Testis (tissue), 3 donors: ENCODE measurements around the gene ST7. TPM values are rescaled to one million over a fixed set of nuclear protein-coding genes. Genes with fewer than 3 reads are reported as not detected.

ENCODE experiments used
- DNase-seq: peaks from one replicate; pipeline ENCODE4 v3.0.0-alpha.2; 2019
- H3K27ac ChIP-seq, 2 donors: fragments of 200-600 bp; sonication (generic); one replicate each; pipeline ENCODE4 v1.5.1; 2019
- H3K27me3 ChIP-seq: fragments of 200-600 bp; sonication (generic); one replicate; pipeline ENCODE4 v1.5.1; 2019
- H3K36me3 ChIP-seq: fragments of 200-600 bp; sonication (generic); one replicate; pipeline ENCODE4 v1.5.1; 2017; ENCODE audit warnings: low read depth; ENCODE audit errors: missing control alignments
- H3K4me1 ChIP-seq: fragments of 200-600 bp; sonication (generic); one replicate; pipeline ENCODE4 v1.5.1; 2019
- H3K4me3 ChIP-seq, 2 donors: fragments of 200-600 bp; sonication (generic); one replicate each; pipeline ENCODE4 v1.5.1; 2017 to 2019
- H3K9me3 ChIP-seq: fragments of 200-600 bp; sonication (generic); one replicate; pipeline ENCODE4 v1.5.1; 2017
- POLR2A ChIP-seq: fragments of 450-650 bp; IDR thresholded peaks from one replicate; pipeline ENCODE4 v1.6.1; 2017; ENCODE audit warnings: antibody characterized with exemption, mild to moderate bottlenecking, moderate library complexity
- WGBS, 2 donors: methylation state at CpG; one replicate each; pipeline ENCODE4 v1.1.5; 2018; 5-methylcytosine and 5-hydroxymethylcytosine counted together
- intact Hi-C: fragments of 100-400 bp; cut with DNase I; formaldehyde crosslinking; loops from one replicate; pipeline ENCODE4 v1.15.1; 2023; ENCODE audit warnings: low total_unique reads
- polyA plus RNA-seq: library from polyadenylated mRNA; stranded (reverse); fragments of 350-450 nt; fragmentation: Illumina TruSeq; extraction: RNeasy Lipid Tissue Mini Kit (QIAGEN cat#74804); gene quantifications from one replicate; pipeline ENCODE4 v1.2.3, GENCODE V29; 2014; ENCODE audit warnings: low read depth, low replicate concordance; ENCODE audit not compliant: insufficient read depth
- total RNA-seq, 2 donors: library from RNA; depleted of rRNA; stranded (reverse); fragments of >200 nt; gene quantifications; one replicate each; pipeline ENCODE4 v1.2.3, GENCODE V29; 2016
- TF ChIP-seq, protein P1 (sequence below), 3 experiments: fragments of 450-650 bp in 2 of 3; fragments of 200-600 bp in 1 of 3; sonication (generic) in 1 of 3; IDR thresholded peaks; one replicate each; pipeline ENCODE4 v1.5.1; 2016 to 2019; ENCODE audit warnings: antibody characterized with exemption in 3 of 3, mild to moderate bottlenecking in 2 of 3, moderate library complexity in 1 of 3

The ST7 gene
- total and polyA plus RNA-seq, 3 donors from 2014 or later, result 15.9 to 25.3 (median 23.2) TPM

- TF ChIP-seq, protein P1, sequence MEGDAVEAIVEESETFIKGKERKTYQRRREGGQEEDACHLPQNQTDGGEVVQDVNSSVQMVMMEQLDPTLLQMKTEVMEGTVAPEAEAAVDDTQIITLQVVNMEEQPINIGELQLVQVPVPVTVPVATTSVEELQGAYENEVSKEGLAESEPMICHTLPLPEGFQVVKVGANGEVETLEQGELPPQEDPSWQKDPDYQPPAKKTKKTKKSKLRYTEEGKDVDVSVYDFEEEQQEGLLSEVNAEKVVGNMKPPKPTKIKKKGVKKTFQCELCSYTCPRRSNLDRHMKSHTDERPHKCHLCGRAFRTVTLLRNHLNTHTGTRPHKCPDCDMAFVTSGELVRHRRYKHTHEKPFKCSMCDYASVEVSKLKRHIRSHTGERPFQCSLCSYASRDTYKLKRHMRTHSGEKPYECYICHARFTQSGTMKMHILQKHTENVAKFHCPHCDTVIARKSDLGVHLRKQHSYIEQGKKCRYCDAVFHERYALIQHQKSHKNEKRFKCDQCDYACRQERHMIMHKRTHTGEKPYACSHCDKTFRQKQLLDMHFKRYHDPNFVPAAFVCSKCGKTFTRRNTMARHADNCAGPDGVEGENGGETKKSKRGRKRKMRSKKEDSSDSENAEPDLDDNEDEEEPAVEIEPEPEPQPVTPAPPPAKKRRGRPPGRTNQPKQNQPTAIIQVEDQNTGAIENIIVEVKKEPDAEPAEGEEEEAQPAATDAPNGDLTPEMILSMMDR (IDR thresholded peaks at IDR 0.05), result no peak
- TF ChIP-seq POLR2A, result no peak
- no peak overlapping the region for H3K4me3 ChIP-seq
- DNase-seq, result no peak
- intact Hi-C loops, result no loop called here
- H3K27me3 ChIP-seq, result no peaks in the 10 kb centered on the region
- no peaks in the 10 kb centered on the region for H3K4me1 ChIP-seq
- no peaks in the 10 kb centered on the region for H3K36me3 ChIP-seq
- no peak overlapping the region for H3K27ac ChIP-seq
- 63 to 74% methylated on average over 1 of the region's 1 CpG for WGBS, 2 donors
- no peaks in the 10 kb centered on the region for H3K9me3 ChIP-seq
Measured at GRCh38 chr7:117032810-117033209, 79.5 kb downstream of the ST7 start.

DNA sequence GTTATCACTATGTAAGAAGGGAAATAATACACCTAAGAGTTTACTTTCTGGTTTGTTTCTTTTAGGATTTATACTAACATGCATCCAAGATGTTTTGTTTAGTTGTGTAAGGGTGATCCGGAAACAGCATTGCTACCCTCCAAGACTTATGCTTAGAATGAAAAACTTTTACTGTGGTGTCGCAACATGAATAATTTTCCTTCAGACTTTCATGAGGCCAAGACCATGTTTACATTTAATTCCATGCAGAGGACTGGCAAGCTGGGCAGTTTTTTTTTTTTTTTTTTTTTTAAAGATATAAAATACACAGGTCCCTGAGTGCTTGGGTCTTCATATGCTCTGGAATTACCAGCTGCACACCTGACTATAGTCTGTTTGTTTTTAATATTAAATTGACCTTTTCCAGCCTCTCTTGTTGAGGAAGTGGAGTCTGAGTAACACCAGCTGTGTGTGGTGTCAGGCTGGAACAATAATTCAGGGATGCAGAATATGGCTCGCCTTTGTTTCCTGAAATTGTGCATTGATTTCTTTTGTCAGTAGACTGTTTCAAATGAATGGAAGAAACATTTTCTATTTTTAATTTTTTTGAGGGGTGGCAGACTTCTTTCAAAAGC lies 81.7 kb downstream of the ST7 start:
- Histone ChIP-seq H3K9me3 (no peaks in the 10 kb centered on the region), H3K4me3 (no peak overlapping the region), H3K4me1 (no peaks in the 10 kb centered on the region), H3K36me3 (no peaks in the 10 kb centered on the region), H3K27me3 (no peaks in the 10 kb centered on the region), H3K27ac (no peak overlapping the region)
- DNase-seq, result no peak
- 52 to 60% methylated on average over 3 of the region's 3 CpGs for WGBS, 2 donors
- TF ChIP-seq POLR2A, result no peak
- TF ChIP-seq, protein P1 (IDR thresholded peaks at IDR 0.05), result no peak
- intact Hi-C loops, result no loop called here

DNA sequence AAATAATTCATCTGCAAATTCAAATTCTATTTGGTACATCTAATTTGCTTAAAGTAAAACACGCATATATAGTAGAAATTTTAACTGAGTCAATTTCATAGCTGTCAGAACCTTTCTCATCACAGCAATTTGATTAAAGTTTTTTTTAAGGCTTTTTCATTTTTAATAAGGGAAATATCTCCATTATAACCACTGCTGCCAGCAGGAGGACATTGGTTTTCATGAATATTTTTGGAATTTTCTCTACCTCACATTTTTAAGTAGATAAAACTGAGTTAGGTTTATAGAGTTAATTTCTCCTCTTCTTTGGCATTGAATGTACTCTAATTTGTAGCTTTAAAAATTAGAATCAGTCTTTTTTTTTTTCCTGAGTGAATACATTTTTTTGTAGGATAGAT lies 82.2 kb downstream of the ST7 start:
- TF ChIP-seq POLR2A, result no peak
- TF ChIP-seq, protein P1 (IDR thresholded peaks at IDR 0.05), result no peak
- H3K27me3 ChIP-seq, result no peaks in the 10 kb centered on the region

GRCh38 chr7:117036053-117036669 lies 82.9 kb downstream of the ST7 start:
- Histone ChIP-seq H3K9me3 (no peaks in the 10 kb centered on the region), H3K4me3 (no peak overlapping the region), H3K27me3 (no peaks in the 10 kb centered on the region), H3K36me3 (no peaks in the 10 kb centered on the region), H3K27ac (no peak overlapping the region), H3K4me1 (no peaks in the 10 kb centered on the region)
- TF ChIP-seq, protein P1 (IDR thresholded peaks at IDR 0.05), result no peak
- no peak for TF ChIP-seq POLR2A
- WGBS, 2 donors, result 37 to 42% methylated on average over 4 of the region's 4 CpGs
- intact Hi-C loops, result no loop called here
- no peak for DNase-seq

More for the DNA sequence above, 82.2 kb downstream of the ST7 start:
- Histone ChIP-seq H3K27ac (no peak overlapping the region), H3K9me3 (no peaks in the 10 kb centered on the region), H3K36me3 (no peaks in the 10 kb centered on the region), H3K4me1 (no peaks in the 10 kb centered on the region), H3K4me3 (no peak overlapping the region)
- intact Hi-C loops, result no loop called here
- 90 to 95% methylated on average over 1 of the region's 1 CpG for WGBS, 2 donors
- no peak for DNase-seq

GRCh38 chr7:117036836-117037235 lies 83.5 kb downstream of the ST7 start:
- no peak overlapping the region for H3K27ac ChIP-seq
- no peaks in the 10 kb centered on the region for H3K36me3 ChIP-seq
- no peaks in the 10 kb centered on the region for H3K27me3 ChIP-seq
- intact Hi-C loops, result no loop called here
- no peak overlapping the region for H3K4me3 ChIP-seq
- 77 to 78% methylated on average over 5 of the region's 5 CpGs for WGBS, 2 donors
- DNase-seq, result no peak
- H3K4me1 ChIP-seq, result no peaks in the 10 kb centered on the region
- no peaks in the 10 kb centered on the region for H3K9me3 ChIP-seq
- no peak for TF ChIP-seq POLR2A
- TF ChIP-seq, protein P1 (IDR thresholded peaks at IDR 0.05), result no peak
